Adrenal gland (tissue), 5 donors: ENCODE data around the gene CYB5R3.
"Not testable (repeated sequence)": the region's sequence is repeated elsewhere in the genome, so short reads cannot be mapped to it uniquely, and the experiment has no call there.

Source experiments
- CTCF ChIP-seq, 6 experiments: fragments of 450-650 bp in 4 of 6; fragments of 200-600 bp in 2 of 6; sonication (generic) in 1 of 6; IDR thresholded peaks; 1 replicate in 5 of 6; 2 replicates in 1 of 6; pipeline versions ENCODE4 v1.5.1 to v1.8.0; 2016 to 2021; ENCODE audit warnings: antibody characterized with exemption in 6 of 6, mild to moderate bottlenecking in 2 of 6, moderate library complexity in 1 of 6
- POLR2A ChIP-seq, 2 donors: fragments of 450-650 bp; IDR thresholded peaks; one replicate each; pipeline ENCODE4 v1.6.1; 2017; ENCODE audit warnings: antibody characterized with exemption in 2 of 2, mild to moderate bottlenecking in 2 of 2, moderate library complexity in 1 of 2
- donor health status: DM: no; HTN: no; CAD: no.

- TF ChIP-seq CTCF, POLR2A (IDR thresholded peaks at IDR 0.05): not testable (repeated sequence)
These were observed 23.9 kb upstream of the CYB5R3 start for GRCh38 chr22:42673071-42673470.
